ENCODE data around the gene CERS2.

Gene CERS2

DNA sequence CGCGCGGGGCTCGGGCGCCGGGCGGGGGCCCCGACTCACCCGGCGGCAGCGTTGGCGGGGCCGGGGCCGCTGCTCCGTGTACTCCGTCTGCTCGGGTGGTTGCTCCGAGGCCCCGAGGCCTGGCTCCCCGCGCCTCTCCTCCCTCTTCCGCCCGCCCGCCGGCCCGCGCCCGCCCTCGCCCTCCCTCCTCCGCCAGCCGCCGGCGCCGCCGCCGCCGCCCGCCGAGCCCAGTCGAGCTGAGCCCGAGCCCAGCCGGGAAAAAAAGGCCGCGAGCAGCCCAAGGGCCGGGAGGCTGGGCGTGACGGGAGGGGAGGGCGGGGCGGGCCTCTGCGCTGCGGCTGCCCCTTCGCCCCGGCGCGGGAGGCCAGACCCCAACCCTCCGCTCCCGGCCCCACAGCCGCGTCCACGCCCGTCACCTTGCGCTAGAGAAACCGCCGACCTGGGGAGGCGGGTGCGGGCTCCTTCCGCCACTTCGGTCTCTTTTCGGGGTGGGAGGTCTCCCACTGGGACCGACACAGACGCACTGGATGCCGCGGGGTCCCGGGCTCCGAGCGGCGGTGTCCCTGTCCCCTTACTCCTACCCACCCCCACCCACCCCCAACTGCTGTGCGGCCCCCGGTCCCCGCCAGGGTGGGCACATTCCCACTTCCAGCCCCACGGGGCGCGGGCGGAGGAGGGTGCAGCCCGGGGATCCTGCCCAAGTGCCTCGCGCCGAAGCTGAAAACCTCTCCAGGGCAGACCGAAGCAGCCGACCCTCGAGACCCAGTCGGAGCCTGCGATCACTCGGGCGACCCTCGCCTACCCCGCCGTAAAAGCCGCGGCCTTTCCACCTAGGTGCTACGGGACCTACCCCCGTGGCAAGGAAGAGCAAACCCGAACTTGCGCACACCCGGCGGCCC, at the start of gene CERS2:
CERS2 (minus strand) TSS at position 256 of the 899 bp plus-strand sequence. CDS start 5,745 bp downstream, outside the sequence.
- DNase-seq: peak; percentile 87

DNA sequence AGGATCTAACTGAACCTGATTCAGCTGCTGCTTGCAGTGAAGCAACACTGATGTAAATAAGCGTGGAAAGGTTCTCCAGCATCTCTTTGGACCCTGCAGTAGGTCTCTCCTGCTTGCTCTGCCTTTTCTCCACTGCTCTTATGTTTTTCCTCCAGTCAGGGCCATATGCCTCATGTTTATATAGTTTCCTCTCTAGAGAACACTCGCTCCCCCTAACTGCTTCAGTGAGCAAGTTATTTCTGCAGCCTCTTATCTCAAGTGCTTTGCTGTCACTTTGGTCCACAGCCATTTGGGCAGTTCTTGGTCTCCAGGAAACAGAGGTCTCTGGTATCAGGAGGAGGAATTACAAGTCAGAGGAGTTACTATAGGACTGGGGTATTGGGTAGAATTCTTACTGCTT, 38.9 kb upstream of the CERS2 start:
- DNase-seq: no peak

- no peak for DNase-seq
Observed at GRCh38 chr1:151012684-151013471, 38.2 kb upstream of the CERS2 start.

DNA sequence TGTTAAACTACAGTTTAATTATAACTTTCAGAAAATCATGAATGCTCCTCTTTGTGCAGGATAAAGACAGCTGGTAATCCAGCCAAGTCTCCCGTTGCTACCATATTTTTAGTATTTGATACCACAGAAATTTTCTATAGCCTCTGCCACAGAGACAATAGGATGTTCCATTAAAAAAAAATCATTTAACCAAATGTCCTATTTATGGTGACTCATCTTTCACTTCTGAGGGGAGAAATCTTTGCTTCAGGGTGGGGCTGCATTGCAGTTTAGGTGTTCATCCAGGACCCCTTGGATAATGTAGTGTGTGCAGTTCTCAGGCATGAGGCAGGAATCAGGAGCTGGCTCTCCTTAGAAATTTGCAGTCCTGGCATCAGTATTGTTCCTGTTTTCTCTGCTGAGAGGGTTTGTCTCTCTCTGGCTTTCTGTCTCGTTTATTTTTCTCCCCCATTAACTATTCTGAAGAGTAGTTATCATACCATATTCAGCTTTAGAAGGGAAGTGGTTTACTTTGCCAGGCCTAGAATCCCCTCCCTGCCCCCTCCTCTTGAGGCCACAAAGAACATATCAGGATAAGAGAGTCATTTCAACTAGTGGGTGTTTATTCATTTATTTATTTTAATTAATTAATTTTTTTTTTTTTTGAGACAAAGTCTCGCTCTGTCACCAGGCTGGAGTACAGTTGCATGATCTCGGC, 36.7 kb upstream of the CERS2 start:
- DNase-seq: peak; percentile 23

GRCh38 chr1:151010346-151010726, 35.7 kb upstream of the CERS2 start:
- no peak for DNase-seq

DNA sequence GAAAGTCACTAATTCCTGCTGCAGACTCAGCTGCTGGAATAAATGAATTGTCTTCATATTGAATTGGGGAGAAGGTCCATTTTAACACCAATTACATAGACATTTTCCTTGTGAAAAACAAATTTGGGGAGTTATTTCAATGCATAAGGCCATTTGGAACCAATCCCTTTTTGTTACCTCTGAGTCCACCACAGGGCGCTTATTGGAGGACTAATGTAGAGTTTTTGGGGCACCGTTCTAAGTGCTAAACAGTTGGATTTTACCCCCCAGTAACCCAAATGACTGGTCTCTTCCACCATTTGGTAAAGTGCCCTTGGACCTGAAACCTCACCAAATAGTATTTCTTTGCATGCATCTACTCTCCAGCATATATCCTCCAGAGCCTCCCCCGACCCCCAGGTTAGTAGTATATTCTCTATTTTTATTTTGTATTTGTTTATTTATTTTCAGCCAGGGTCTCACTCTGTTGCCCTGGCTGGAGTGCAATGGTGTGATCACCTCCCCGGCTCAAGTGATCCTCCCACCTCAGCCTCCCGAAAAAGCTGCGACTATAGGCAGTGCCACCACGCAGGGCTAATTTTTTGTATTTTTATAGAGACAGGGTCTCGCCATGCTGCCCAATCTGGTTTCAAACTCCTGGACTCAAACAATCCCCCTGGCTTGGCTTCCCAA, 35.2 kb upstream of the CERS2 start:
- DNase-seq: no peak

DNA sequence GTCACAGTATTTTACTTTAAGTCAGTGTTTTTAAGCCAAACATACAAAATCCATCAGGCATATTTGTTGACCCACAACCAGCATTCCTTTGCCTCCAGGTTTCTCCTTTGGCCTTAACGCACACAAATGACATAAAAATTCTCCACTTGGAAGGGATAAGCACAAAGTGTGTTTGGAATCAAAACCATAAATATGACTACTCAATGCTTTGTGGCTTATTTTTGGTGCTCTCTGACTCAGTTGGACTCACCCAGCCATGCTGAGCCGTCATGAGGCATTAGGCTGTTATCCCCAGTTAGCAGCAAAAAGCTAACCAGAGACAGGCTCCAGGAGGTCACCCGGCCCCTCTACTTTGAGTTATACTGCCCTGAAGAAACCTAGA, 34.6 kb upstream of the CERS2 start:
- peak; percentile 62 for DNase-seq

- DNase-seq: peak; percentile 95
Observed at GRCh38 chr1:151008244-151009205, 33.9 kb upstream of the CERS2 start, which contains the start of gene PRUNE1. TSS of gene PRUNE1 (plus strand) at chr1:151008449. CDS start at chr1:151008633, 184 bp downstream.

DNA sequence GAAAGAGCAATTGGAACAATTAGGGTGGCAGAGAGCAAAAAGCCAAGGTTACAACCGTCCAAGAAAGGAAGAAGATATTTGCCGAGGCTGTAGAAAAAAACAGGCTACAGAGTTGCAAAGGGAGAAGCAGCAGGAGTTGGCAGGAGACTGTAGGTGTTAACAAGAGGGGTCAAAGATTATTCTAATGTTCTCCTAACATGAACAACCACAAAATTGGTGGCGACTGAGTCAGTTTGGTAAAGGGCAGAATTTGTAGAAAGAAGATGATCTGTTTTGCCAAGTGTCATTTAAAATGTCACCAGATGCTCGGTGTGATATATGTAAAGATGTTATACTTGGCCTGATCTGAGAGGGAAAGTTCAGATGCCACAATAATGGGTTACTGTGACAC, 33.2 kb upstream of the CERS2 start:
- no peak for DNase-seq

DNA sequence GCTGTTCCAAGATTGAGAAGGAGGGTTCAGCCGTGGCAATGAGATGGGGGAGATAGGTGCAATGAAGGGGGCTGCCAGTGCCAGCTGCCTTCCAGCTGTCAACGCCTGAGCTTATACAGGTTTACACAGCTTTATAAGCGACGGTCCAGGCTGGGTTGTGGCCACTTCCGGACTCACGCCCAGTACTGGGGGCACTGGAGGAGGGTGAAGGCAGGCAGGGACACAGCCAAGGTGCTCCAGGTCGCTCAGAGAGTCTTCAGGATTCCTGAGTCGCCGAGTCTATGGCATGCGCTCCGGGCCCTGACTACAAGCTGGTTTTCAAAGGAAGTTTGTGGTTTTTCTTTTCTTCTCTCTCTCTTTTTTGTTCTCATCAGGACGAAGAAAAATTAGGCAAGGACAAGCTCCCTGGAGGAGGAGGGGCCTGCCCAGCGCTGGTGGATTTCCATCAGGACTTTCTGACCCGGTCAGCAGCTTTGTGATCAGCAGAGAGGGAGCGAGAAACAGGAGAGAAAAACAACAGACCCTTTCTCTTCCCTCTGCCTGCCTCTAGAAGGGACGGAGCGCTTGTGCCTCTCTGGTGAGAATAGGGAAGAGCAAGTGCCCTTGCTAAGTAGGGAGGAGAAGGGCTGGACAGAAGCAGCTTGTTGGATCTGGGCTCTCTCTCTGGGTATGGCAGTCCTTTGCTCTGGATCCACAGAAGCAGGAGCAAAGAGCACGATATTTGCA, 31.9 kb upstream of the CERS2 start, which contains the start of gene MINDY1:
MINDY1 (minus strand) TSS at position 576 of the 726 bp plus-strand sequence. CDS start 4,285 bp downstream, outside the sequence.
- DNase-seq: peak; percentile 82

- DNase-seq: no peak
Observed at GRCh38 chr1:151005729-151006319, 31.2 kb upstream of the CERS2 start.

DNA sequence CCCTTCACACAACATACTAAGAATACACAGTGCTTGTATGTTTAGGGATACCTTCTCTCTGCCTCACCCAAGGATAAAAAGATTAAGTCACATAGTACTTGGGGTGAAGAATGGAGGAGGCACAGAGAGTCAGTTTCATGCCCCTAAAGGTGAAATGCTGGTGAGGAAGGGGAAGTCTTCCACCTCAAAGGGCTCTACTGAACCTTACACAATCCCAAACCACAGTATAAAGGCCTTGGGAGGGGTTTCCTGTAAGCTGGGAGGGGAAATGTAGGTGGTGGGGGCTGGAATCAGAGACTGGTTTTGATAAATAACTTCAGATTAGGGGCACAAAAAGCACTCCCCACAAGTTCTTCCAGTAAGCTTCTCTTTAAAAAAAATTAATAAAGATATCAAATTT, 28.5 kb upstream of the CERS2 start:
- no peak for DNase-seq

- DNase-seq: no peak
Observed at GRCh38 chr1:151002611-151003010, 28.0 kb upstream of the CERS2 start.

DNA sequence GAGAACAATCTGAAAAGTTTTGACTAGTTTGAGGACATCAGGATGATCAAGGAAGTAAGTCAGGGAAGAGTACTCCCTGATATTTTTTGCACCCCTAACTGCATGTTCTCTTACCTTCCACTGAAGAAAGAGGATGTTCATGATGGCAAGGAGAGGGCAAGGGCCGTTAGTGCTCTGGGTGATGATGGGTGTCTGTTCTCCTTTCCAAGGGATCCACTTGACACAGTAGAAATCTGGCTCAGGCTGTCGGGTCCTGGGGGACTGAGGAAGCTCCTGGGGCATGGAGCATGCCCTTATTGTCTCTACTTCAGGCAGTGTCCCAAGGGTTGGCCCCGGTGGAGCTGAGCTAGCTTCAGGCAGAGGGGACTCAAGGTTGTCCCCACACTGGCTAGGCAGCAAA, 27.4 kb upstream of the CERS2 start:
- DNase-seq: no peak

DNA sequence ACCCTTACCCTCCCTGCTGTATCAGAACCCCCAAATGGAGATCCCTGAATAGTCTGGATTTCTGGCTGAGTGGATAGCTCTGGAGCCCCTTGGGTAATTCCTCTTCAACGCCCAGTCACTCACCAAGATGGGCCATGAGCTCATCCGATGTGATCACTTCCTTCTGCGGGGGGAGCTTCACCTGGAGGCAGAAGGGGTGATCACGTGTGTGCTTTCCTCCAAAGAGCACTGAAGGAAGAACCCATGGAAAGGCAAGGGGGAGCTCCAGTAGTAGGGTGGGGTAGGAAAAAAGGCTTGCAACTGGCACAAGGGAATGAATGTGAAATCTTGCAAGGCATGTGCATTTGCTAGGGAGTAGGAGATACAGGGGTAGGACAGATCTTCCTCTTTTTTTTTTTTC, 27.0 kb upstream of the CERS2 start:
- DNase-seq: no peak

DNA sequence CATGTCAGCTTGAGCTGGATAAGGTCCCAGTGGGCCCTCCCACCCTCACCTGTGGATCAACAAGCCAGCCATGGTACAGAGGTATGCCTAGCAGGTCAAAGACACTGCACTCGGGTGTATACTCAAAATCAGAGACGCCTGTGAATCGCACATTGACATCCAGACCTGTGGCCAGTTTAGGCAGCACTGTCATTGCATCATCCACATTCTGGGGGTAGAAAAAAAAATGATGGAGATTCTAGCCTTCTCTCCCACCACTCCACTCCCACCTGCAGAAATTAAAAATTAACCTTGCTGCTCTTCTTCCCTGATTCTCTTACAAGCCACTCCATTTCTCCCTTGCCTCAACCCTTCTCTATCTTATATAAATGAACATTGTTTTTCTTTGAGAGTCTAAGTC, 25.8 kb upstream of the CERS2 start:
- DNase-seq: no peak

DNA sequence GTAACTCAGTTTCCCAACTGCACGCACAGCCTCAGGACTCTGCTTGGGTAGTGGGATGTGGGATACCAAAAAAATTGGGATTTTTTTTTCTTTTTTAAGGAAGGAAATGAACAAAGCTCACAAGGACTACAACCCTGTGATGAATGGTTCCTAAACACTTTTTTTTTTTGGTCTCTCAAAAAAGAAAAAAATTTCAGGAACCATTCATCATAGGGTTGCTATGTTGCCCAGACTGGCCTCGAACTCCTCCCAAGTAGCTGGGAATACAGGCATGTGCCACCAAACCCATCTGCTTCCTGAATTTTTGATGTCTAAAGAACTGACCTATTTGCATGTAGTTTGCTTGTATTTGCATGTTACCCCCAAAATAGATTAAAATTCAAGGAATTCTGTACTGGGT, 25.3 kb upstream of the CERS2 start:
- DNase-seq: no peak

DNA sequence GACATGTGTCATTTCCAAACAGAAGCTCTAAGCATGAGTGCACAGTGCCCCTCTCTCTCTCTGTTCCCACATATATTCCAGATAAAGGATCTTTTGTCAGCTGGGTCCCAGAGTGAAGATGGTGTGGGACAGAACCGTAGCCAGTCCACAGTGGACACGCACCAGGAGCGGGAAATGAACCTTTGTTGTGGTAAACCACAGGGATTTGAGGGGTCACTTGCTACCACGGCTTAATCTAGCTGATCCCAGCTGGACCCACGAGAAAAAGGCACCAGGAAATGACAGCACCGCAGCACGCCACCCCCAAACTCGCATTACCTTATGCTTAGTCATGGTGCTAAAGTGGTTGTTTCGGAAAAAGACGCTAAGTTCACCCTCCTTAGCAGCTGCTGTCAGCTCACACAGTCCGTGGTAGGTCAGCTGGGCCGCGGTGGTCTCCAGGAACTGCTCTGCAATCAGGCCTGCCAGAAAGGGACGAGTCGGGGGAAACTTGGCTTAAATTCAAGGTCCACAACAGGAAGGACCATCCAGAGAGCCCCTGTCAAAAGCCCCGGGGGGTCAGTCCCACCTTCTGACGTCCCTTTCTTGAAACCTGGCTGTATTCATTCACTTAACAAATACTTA, 24.5 kb upstream of the CERS2 start:
- peak; percentile 63 for DNase-seq

GRCh38 chr1:150997949-150998348, 23.3 kb upstream of the CERS2 start:
- DNase-seq: no peak

Data from fibroblast of skin of right biceps (primary cell).